ENCODE results near the gene TMEM184C. TPM values are rescaled to one million over a fixed set of nuclear protein-coding genes. Genes with fewer than 3 reads are reported as not detected.
A peak's percentile ranks its signal among the peaks of the same experiment; 100 is the strongest.

The TMEM184C gene
- total RNA-seq, 6 donors from 2014 or later: 10.5 to 34.0 (median 23.5) TPM

- ATAC-seq (ENCODE audit: low FRiP score in 2 of 2): peak; percentile 35 to 89
Measured at GRCh38 chr4:147596981-147597380, 20.2 kb upstream of the TMEM184C start.

GRCh38 chr4:147597561-147597960, 19.6 kb upstream of the TMEM184C start:
- Histone ChIP-seq H3K27me3 (no peaks in the 10 kb centered on the region), H3K27ac (no peak overlapping the region), H3K4me3 (no peak overlapping the region), H3K4me1 (no peaks in the 10 kb centered on the region), H3K9me3 (no peaks in the 10 kb centered on the region), H3K36me3 (no peaks in the 10 kb centered on the region)
- DNase-seq (no peak), ATAC-seq (ENCODE audit: low FRiP score in 2 of 2) (no peak)
- no peak for TF ChIP-seq EP300 (IDR thresholded peaks at IDR 0.05)
- no peak for TF ChIP-seq POLR2AphosphoS5 (IDR thresholded peaks at IDR 0.05)
- no peak for TF ChIP-seq POLR2A (IDR thresholded peaks at IDR 0.05)
- TF ChIP-seq CTCF (IDR thresholded peaks at IDR 0.05): no peak
- 72 to 78% methylated on average over 2 of the region's 2 CpGs for WGBS, 2 donors

More at GRCh38 chr4:147596981-147597380, 20.2 kb upstream of the TMEM184C start:
- Histone ChIP-seq H3K27ac (no peak overlapping the region), H3K9me3 (no peaks in the 10 kb centered on the region), H3K27me3 (no peaks in the 10 kb centered on the region), H3K4me3 (no peak overlapping the region), H3K36me3 (no peaks in the 10 kb centered on the region), H3K4me1 (no peaks in the 10 kb centered on the region)
- 42 to 61% methylated on average over 1 of the region's 1 CpG for WGBS, 2 donors
- no peak for TF ChIP-seq EP300 (IDR thresholded peaks at IDR 0.05)
- TF ChIP-seq CTCF (IDR thresholded peaks at IDR 0.05): no peak
- TF ChIP-seq POLR2A (IDR thresholded peaks at IDR 0.05): no peak
- TF ChIP-seq POLR2AphosphoS5 (IDR thresholded peaks at IDR 0.05): no peak
- DNase-seq: peak in 1 of 2 donors; percentile 64

GRCh38 chr4:147599206-147599605, 18.0 kb upstream of the TMEM184C start:
- DNase-seq (no peak), ATAC-seq (ENCODE audit: low FRiP score in 2 of 2) (no peak)
- no peak overlapping the region for H3K27ac ChIP-seq
- no peak overlapping the region for H3K4me3 ChIP-seq
- 83 to 85% methylated on average over 1 of the region's 1 CpG for WGBS, 2 donors
- H3K36me3 ChIP-seq: no peaks in the 10 kb centered on the region
- H3K9me3 ChIP-seq: no peaks in the 10 kb centered on the region
- TF ChIP-seq POLR2AphosphoS5 (IDR thresholded peaks at IDR 0.05): no peak
- TF ChIP-seq CTCF (IDR thresholded peaks at IDR 0.05): no peak
- no peak for TF ChIP-seq POLR2A (IDR thresholded peaks at IDR 0.05)
- TF ChIP-seq EP300 (IDR thresholded peaks at IDR 0.05): no peak
- no peaks in the 10 kb centered on the region for H3K27me3 ChIP-seq
- no peaks in the 10 kb centered on the region for H3K4me1 ChIP-seq

GRCh38 chr4:147599769-147600168, 17.4 kb upstream of the TMEM184C start:
- no peak overlapping the region for H3K27ac ChIP-seq
- no peak overlapping the region for H3K4me3 ChIP-seq
- H3K36me3 ChIP-seq: no peaks in the 10 kb centered on the region
- no peaks in the 10 kb centered on the region for H3K27me3 ChIP-seq
- TF ChIP-seq CTCF (IDR thresholded peaks at IDR 0.05): no peak
- H3K9me3 ChIP-seq: no peaks in the 10 kb centered on the region
- WGBS, 2 donors: 66 to 75% methylated on average over 3 of the region's 3 CpGs
- DNase-seq (no peak), ATAC-seq (ENCODE audit: low FRiP score in 2 of 2) (no peak)
- H3K4me1 ChIP-seq: no peaks in the 10 kb centered on the region

- TF ChIP-seq POLR2AphosphoS5 (IDR thresholded peaks at IDR 0.05) (no peak), EP300 (IDR thresholded peaks at IDR 0.05) (no peak), CTCF (IDR thresholded peaks at IDR 0.05) (no peak)
- H3K27me3 ChIP-seq: no peaks in the 10 kb centered on the region
- DNase-seq (no peak), ATAC-seq (ENCODE audit: low FRiP score in 2 of 2) (no peak)
- H3K4me3 ChIP-seq: no peak overlapping the region
- H3K36me3 ChIP-seq: no peaks in the 10 kb centered on the region
- H3K4me1 ChIP-seq: no peaks in the 10 kb centered on the region
- H3K27ac ChIP-seq: no peak overlapping the region
- H3K9me3 ChIP-seq: no peaks in the 10 kb centered on the region
Measured at GRCh38 chr4:147605499-147605898, 11.7 kb upstream of the TMEM184C start.
